Kidney (tissue), 14 donors: ENCODE data around the gene STIM2. TPM values are rescaled to one million over a fixed set of nuclear protein-coding genes. Genes with fewer than 3 reads are reported as not detected.

Experiments used
- DNase-seq, 5 donors: peaks; one replicate each; pipeline ENCODE4 v3.0.0-alpha.2; 2013 to 2020
- FAIRE-seq: peaks from 2 replicates; lab custom pipeline; 2012; peaks lifted over from hg19 to GRCh38; lab: Jason Lieb, UNC
- H3K27ac ChIP-seq, 2 donors: one replicate each; pipeline ENCODE4 v1.7.0; 2013; ENCODE audit warnings: low read depth in 2 of 2, low read length in 2 of 2, inconsistent platforms in 1 of 2
- H3K27me3 ChIP-seq: one replicate; pipeline ENCODE4 v1.7.1; 2013; ENCODE audit warnings: low read length, inconsistent platforms; ENCODE audit not compliant: control insufficient read depth, insufficient read depth
- H3K36me3 ChIP-seq, 3 donors: one replicate each; pipeline versions ENCODE4 v1.7.0 to v1.7.1; 2013; ENCODE audit warnings: low read length in 3 of 3, control low read depth in 1 of 3, inconsistent platforms in 1 of 3; ENCODE audit not compliant: insufficient read depth in 3 of 3, control insufficient read depth in 2 of 3
- H3K4me1 ChIP-seq, 3 donors: one replicate each; pipeline versions ENCODE4 v1.7.0 to v1.7.1; 2013; ENCODE audit warnings: low read length in 3 of 3, inconsistent platforms in 1 of 3, low read depth in 1 of 3; ENCODE audit not compliant: control insufficient read depth in 2 of 3, insufficient read depth in 2 of 3
- H3K4me3 ChIP-seq, 3 donors: one replicate each; pipeline versions ENCODE4 v1.7.0 to v1.8.1; 2013; ENCODE audit warnings: low read length in 3 of 3, control low read depth in 1 of 3, inconsistent platforms in 1 of 3
- H3K9ac ChIP-seq, 3 donors: one replicate each; pipeline versions ENCODE4 v1.7.0 to v1.7.1; 2013; ENCODE audit warnings: low read length in 3 of 3, control low read depth in 1 of 3, inconsistent platforms in 1 of 3
- H3K9me3 ChIP-seq, 3 donors: one replicate each; pipeline versions ENCODE4 v1.7.0 to v1.7.1; 2013; ENCODE audit warnings: low read length in 3 of 3, control low read depth in 1 of 3, inconsistent platforms in 1 of 3; ENCODE audit not compliant: control insufficient read depth in 2 of 3, insufficient read depth in 1 of 3
- CTCF ChIP-seq: IDR thresholded peaks from 3 replicates; pipeline ENCODE4 v1.5.1; 2012; ENCODE audit warnings: mild to moderate bottlenecking, moderate library complexity, borderline replicate concordance; ENCODE audit not compliant: insufficient read depth; ENCODE audit errors: extremely low read depth
- intact Hi-C: fragments of 100-400 bp; cut with DNase I; formaldehyde crosslinking; loops from one replicate; pipeline ENCODE4 v1.11.1; 2022
- polyA plus RNA-seq: library from polyadenylated mRNA; stranded (reverse); fragments of 350-450 nt; fragmentation: Illumina TruSeq; extraction: RNeasy Lipid Tissue Mini Kit (QIAGEN cat#74804); gene quantifications from one replicate; pipeline ENCODE4 v1.2.3, GENCODE V29; 2014; ENCODE audit warnings: low read depth, low replicate concordance; ENCODE audit not compliant: insufficient read depth
- total RNA-seq: library from RNA; stranded (reverse); fragmentation: NEBNext Ultra II Directional; extraction: Animal tissue kit (Norgen Biotek cat#: 25700); gene quantifications from one replicate; pipeline ENCODE4 v1.2.1, GENCODE V29; 2021
- donor health status: control.
- donor health status: control.
- donor health status: control.
- donor health status: control.
- donor health status: control.
- donor health status: DM: yes; HTN: yes; CAD: no.
- donor health status: Normal renal cell carcinoma (clear cell type).

The STIM2 gene
- total and polyA plus RNA-seq, 2 donors from 2014 or later: 27.8 to 38.9 TPM

DNA sequence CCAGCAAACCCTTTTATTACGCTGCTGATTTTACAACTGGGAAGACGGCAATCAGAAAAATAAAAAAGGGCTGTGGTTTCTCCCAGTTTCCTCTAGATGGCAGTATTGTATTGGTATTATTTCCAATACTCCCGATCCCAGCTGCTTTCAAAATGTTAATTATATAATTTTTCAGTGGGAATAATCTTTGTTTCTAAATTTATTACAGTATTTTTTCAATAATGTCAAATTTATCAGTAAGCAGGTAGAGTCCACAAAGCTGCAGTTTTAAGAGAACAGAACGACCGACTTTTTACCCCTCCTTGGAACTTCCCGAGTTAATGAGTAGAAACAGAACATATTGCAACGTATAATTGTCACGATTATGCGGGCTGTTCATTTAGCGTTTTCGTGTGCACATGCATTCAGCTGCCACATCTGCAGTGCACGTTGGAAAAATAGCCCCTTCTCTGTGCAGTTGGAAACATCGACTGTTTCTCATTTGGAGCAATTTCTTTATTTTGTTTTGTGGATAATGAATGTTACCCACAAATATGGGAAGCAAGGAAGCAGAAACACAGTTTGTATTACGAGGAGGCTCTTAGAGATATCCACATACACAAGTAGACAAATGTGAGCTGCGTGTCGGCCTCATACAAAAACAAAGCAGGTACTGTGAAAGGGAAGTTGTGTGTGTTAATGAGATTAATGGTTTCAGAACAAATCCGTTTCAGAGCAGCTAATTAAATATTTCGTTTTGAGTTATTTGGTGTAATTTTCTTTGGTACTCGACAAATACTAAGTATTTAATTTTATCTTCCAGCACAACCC is 188.0 kb downstream of the STIM2 start:
- intact Hi-C loops: loop anchor here (10.0 kb wide), 1 partner anchor 266 kb away; no protein-coding TSS in a partner anchor
- DNase-seq (peak in 2 of 5 donors; percentile 32 to 46), FAIRE-seq (peak; percentile 96)
- H3K27ac ChIP-seq: no peak overlapping the region
- no peaks in the 10 kb centered on the region for H3K36me3 ChIP-seq
- peak; percentile 62 for TF ChIP-seq CTCF
- H3K9ac ChIP-seq: peak overlapping the region in 1 of 3 donors; percentile 62
- no peaks in the 10 kb centered on the region for H3K9me3 ChIP-seq
- peak overlapping the region; percentile 58 to 65 (median 61) for H3K4me3 ChIP-seq
- no peaks in the 10 kb centered on the region for H3K27me3 ChIP-seq
- H3K4me1 ChIP-seq: peaks cover 0 to 5% (median 3%) of the 10 kb centered on the region in 3 donors

DNA sequence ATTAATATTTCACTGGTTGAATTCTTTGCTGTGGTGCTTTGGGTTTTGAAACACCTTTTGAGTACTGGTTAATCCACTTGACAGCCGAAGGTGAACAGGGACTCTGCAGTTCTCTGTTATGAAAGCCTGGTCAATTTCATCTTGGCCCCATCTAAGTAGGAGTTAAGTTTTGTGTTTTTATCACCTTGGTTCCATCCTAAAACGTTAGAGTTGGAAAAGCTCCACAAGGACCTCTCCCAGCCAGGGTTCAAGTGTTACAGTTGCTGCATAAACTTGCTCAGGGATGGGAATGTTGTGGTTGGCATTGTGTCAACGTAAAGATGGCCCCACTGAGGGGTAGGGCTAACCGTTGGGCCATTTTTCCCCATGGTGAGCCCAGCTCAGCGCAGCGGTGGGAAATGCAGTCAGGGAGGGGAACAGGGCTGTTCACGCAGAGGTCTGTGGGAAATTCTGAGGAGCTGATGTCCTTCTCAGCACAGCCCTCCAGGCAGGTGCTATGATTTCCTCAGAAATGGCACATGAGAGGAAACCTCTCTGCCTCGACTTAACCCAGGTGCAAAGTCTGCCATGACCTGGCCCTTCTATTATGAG is 188.7 kb downstream of the STIM2 start:
- no peak for DNase-seq
- no peak for TF ChIP-seq CTCF
- no peak overlapping the region for H3K9ac ChIP-seq
- H3K9me3 ChIP-seq: no peaks in the 10 kb centered on the region
- no peak overlapping the region for H3K27ac ChIP-seq
- no peak for FAIRE-seq
- H3K36me3 ChIP-seq: no peaks in the 10 kb centered on the region
- intact Hi-C loops: loop anchor here (10.0 kb wide), 1 partner anchor 265 kb away; no protein-coding TSS in a partner anchor
- H3K4me3 ChIP-seq: no peak overlapping the region
- no peaks in the 10 kb centered on the region for H3K27me3 ChIP-seq
- peaks cover 0 to 5% (median 3%) of the 10 kb centered on the region in 3 donors for H3K4me1 ChIP-seq

- H3K4me3 ChIP-seq: no peak overlapping the region
- intact Hi-C loops: no loop called here
- no peak for DNase-seq
- H3K36me3 ChIP-seq: no peaks in the 10 kb centered on the region
- no peak for TF ChIP-seq CTCF
- peaks cover 0 to 5% (median 3%) of the 10 kb centered on the region in 3 donors for H3K4me1 ChIP-seq
- H3K27me3 ChIP-seq: no peaks in the 10 kb centered on the region
- H3K9me3 ChIP-seq: no peaks in the 10 kb centered on the region
- no peak overlapping the region for H3K9ac ChIP-seq
- no peak for FAIRE-seq
- H3K27ac ChIP-seq: no peak overlapping the region
These were observed 190.1 kb downstream of the STIM2 start for GRCh38 chr4:27050731-27051130.
